Trophoblast cell (in vitro differentiated cells and primary cell): ENCODE results near the gene SMAD3.

Source experiments
- DNase-seq, 2 donors: peaks; one replicate each; pipeline ENCODE4 v3.0.0-alpha.2; 2016
- H2AFZ ChIP-seq: 2 replicates; pipeline ENCODE4 v1.6.1; 2013; ENCODE audit warnings: low read length, moderate library complexity, mild to moderate bottlenecking; ENCODE audit not compliant: insufficient read depth, poor library complexity
- H2AK5ac ChIP-seq: 2 replicates; pipeline ENCODE4 v1.6.1; 2013; ENCODE audit warnings: mild to moderate bottlenecking, low read length
- H2BK120ac ChIP-seq: 2 replicates; pipeline ENCODE4 v1.6.1; 2013; ENCODE audit warnings: low read length, mild to moderate bottlenecking, moderate library complexity; ENCODE audit not compliant: insufficient read depth, poor library complexity
- H2BK12ac ChIP-seq: 2 replicates; pipeline ENCODE4 v1.6.1; 2013; ENCODE audit warnings: mild to moderate bottlenecking, low read length, moderate library complexity
- H2BK5ac ChIP-seq: 2 replicates; pipeline ENCODE4 v1.6.1; 2013; ENCODE audit warnings: low read length, low read depth, moderate library complexity, mild to moderate bottlenecking; ENCODE audit not compliant: poor library complexity
- H3K14ac ChIP-seq: 2 replicates; pipeline ENCODE4 v1.6.1; 2013; ENCODE audit warnings: mild to moderate bottlenecking, low read length
- H3K18ac ChIP-seq: 2 replicates; pipeline ENCODE4 v1.6.1; 2013; ENCODE audit warnings: mild to moderate bottlenecking, low read length
- H3K23ac ChIP-seq: 2 replicates; pipeline ENCODE4 v1.6.1; 2013; ENCODE audit warnings: low read length
- H3K27ac ChIP-seq: 2 replicates; pipeline ENCODE4 v1.5.1; 2013; ENCODE audit warnings: low read depth, mild to moderate bottlenecking, inconsistent platforms, low read length, moderate library complexity
- H3K27me3 ChIP-seq: 2 replicates; pipeline ENCODE4 v1.6.1; 2013; ENCODE audit warnings: inconsistent platforms, mild to moderate bottlenecking, low read length, moderate library complexity; ENCODE audit not compliant: insufficient read depth
- H3K36me3 ChIP-seq, 2 experiments: 1 replicate in 1 of 2; 2 replicates in 1 of 2; pipeline ENCODE4 v1.6.1; 2013; ENCODE audit warnings: low read length in 2 of 2, mild to moderate bottlenecking in 2 of 2, moderate library complexity in 1 of 2; ENCODE audit not compliant: insufficient read depth in 2 of 2, control insufficient read depth in 1 of 2
- H3K4ac ChIP-seq: 2 replicates; pipeline ENCODE4 v1.6.1; 2013; ENCODE audit warnings: low read depth, mild to moderate bottlenecking, low read length, moderate library complexity
- H3K4me1 ChIP-seq, 2 experiments: 1 replicate in 1 of 2; 2 replicates in 1 of 2; pipeline ENCODE4 v1.6.1; 2013; ENCODE audit warnings: low read length in 2 of 2, mild to moderate bottlenecking in 2 of 2, moderate library complexity in 1 of 2; ENCODE audit not compliant: insufficient read depth in 2 of 2, control insufficient read depth in 1 of 2
- H3K4me2 ChIP-seq: 2 replicates; pipeline ENCODE4 v1.6.1; 2013; ENCODE audit warnings: inconsistent platforms, mild to moderate bottlenecking, low read length, moderate library complexity
- H3K4me3 ChIP-seq: 2 replicates; pipeline ENCODE4 v1.5.1; 2013; ENCODE audit warnings: mild to moderate bottlenecking, low read depth, low read length, inconsistent platforms
- H3K79me1 ChIP-seq: one replicate; pipeline ENCODE4 v1.6.1; 2013; ENCODE audit warnings: low read length
- H3K79me2 ChIP-seq: 2 replicates; pipeline ENCODE4 v1.6.1; 2013; ENCODE audit warnings: low read length, mild to moderate bottlenecking; ENCODE audit not compliant: control insufficient read depth, insufficient read depth, poor library complexity
- H3K9ac ChIP-seq: 2 replicates; pipeline ENCODE4 v1.6.1; 2013; ENCODE audit warnings: mild to moderate bottlenecking, low read length
- H3K9me3 ChIP-seq: 2 replicates; pipeline ENCODE4 v1.6.1; 2013; ENCODE audit warnings: low read depth, mild to moderate bottlenecking, control low read depth, inconsistent platforms, low read length; ENCODE audit not compliant: insufficient read depth
- H4K12ac ChIP-seq: 2 replicates; pipeline ENCODE4 v1.6.1; 2013; ENCODE audit warnings: low read depth, mild to moderate bottlenecking, low read length, moderate library complexity
- H4K8ac ChIP-seq: 2 replicates; pipeline ENCODE4 v1.6.1; 2013; ENCODE audit warnings: low read depth, mild to moderate bottlenecking, low read length, moderate library complexity
- H4K91ac ChIP-seq: one replicate; pipeline ENCODE4 v1.6.1; 2013; ENCODE audit warnings: low read depth, mild to moderate bottlenecking, low read length, moderate library complexity
- WGBS: extraction: QIAGEN DNeasy Blood & Tissue Kit; methylation state at CpG from one replicate; pipeline ENCODE4 v1.1.7; 2013; ENCODE audit warnings: missing lambda C conversion rate; ENCODE audit not compliant: insufficient read length, insufficient coverage; ENCODE audit errors: extremely low coverage; 5-methylcytosine and 5-hydroxymethylcytosine counted together

The SMAD3 gene

GRCh38 chr15:67109141-67110034, 44.0 kb downstream of the SMAD3 start:
- peak overlapping the region; percentile 29 for H2BK12ac ChIP-seq
- peaks cover 38 to 48% of the 10 kb centered on the region in 2 experiments for H3K4me1 ChIP-seq
- H4K12ac ChIP-seq: no peak overlapping the region
- no peaks in the 10 kb centered on the region for H3K9me3 ChIP-seq
- H3K4me3 ChIP-seq: no peak overlapping the region
- H3K79me2 ChIP-seq: no peaks in the 10 kb centered on the region
- no peak overlapping the region for H3K4me2 ChIP-seq
- DNase-seq: peak; percentile 70 to 97
- peak overlapping the region; percentile 26 for H3K4ac ChIP-seq
- no peak overlapping the region for H3K23ac ChIP-seq
- no peak overlapping the region for H2AFZ ChIP-seq
- H2AK5ac ChIP-seq: no peak overlapping the region
- peak overlapping the region; percentile 18 for H4K8ac ChIP-seq
- no peak overlapping the region for H2BK120ac ChIP-seq
- H3K79me1 ChIP-seq: peaks cover 20% of the 10 kb centered on the region
- no peak overlapping the region for H3K14ac ChIP-seq
- H2BK5ac ChIP-seq: no peak overlapping the region
- WGBS: no CpG with 5 or more reads among the region's 18 CpGs
- peak overlapping the region; percentile 12 for H3K18ac ChIP-seq
- H3K27ac ChIP-seq: no peak overlapping the region
- H3K27me3 ChIP-seq: no peaks in the 10 kb centered on the region
- H3K36me3 ChIP-seq: no peaks in the 10 kb centered on the region
- H4K91ac ChIP-seq: no peak overlapping the region
- H3K9ac ChIP-seq: no peak overlapping the region

DNA sequence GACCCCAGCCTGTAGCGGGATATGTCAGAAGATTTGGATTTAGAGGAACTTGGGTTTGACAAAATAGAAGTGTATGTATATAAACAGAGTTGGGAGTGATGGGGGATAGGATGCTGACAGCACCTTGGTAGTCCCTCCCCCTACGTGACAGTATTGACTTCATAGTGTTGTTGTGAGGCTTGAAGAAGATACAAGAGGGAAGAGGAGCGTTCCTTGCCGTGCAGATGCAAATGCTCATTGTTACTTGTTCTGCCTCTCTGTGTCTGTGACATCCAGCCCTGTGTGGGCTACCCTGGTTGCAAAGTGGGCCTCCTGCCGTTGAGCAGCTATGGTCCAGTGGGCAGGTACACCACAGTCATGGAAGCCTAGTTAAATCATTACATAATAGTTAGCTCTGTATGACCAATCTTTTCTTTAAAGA, 45.0 kb downstream of the SMAD3 start:
- no peak overlapping the region for H2BK5ac ChIP-seq
- H3K4ac ChIP-seq: peak overlapping the region; percentile 29
- peaks cover 37 to 48% of the 10 kb centered on the region in 2 experiments for H3K4me1 ChIP-seq
- H4K8ac ChIP-seq: no peak overlapping the region
- no peak overlapping the region for H3K14ac ChIP-seq
- H2AK5ac ChIP-seq: peak overlapping the region; percentile 27
- no peak overlapping the region for H3K9ac ChIP-seq
- H3K23ac ChIP-seq: no peak overlapping the region
- H4K91ac ChIP-seq: no peak overlapping the region
- peaks cover 20% of the 10 kb centered on the region for H3K79me1 ChIP-seq
- H3K36me3 ChIP-seq: no peaks in the 10 kb centered on the region
- no peak overlapping the region for H2BK120ac ChIP-seq
- no CpG with 5 or more reads among the region's 5 CpGs for WGBS
- no peaks in the 10 kb centered on the region for H3K27me3 ChIP-seq
- no peak overlapping the region for H4K12ac ChIP-seq
- no peaks in the 10 kb centered on the region for H3K9me3 ChIP-seq
- no peak overlapping the region for H3K18ac ChIP-seq
- H3K4me3 ChIP-seq: peak overlapping the region; percentile 2
- no peak overlapping the region for H2BK12ac ChIP-seq
- no peaks in the 10 kb centered on the region for H3K79me2 ChIP-seq
- no peak for DNase-seq
- no peak overlapping the region for H3K27ac ChIP-seq
- H3K4me2 ChIP-seq: no peak overlapping the region
- H2AFZ ChIP-seq: no peak overlapping the region

DNA sequence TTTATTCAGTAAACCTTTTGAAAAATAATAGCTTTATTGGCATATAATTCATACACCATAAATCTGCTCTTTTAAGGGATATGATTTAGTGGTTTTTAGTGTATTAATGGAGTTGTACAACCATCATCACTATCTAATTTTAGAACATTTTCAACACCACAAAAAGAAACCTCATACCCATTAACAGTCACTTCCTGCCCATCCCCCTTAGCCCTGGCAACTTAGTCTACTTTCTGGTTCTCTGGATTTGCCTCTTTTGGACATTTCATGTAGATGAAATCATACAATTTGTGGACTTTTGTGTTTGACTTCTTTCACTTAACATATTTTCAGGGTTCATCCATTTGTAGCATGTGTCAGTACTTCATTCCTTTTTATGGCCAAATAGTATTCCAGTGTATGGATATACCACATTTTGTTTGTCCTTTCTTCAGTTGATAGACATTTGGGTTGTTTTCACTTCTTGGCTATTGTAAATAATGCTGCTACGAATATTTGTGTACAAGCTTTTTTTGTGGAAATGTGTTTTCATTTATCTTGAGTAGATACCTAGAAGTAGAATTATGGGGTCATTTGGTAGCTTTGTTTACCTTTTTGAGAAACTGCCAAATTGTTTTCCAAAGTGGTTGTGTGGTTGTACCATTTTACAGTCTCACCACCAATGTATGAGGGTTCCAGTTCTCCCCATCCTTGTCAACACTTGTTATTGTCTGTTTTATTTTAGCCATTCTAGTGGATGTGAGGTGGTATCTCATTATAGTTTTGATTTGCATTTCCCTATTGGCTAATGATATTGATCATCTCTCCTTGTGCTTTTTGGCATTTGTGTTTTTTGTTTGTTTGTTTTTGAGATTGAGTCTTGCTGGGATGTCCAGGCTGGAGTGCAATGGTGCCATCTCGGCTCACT, 45.8 kb downstream of the SMAD3 start:
- Histone ChIP-seq H3K79me2 (no peaks in the 10 kb centered on the region), H3K23ac (no peak overlapping the region), H4K12ac (no peak overlapping the region), H2BK12ac (no peak overlapping the region), H3K4me3 (no peak overlapping the region), H4K91ac (no peak overlapping the region), H3K14ac (no peak overlapping the region), H2BK120ac (no peak overlapping the region), H2AK5ac (no peak overlapping the region), H3K9ac (no peak overlapping the region), H2AFZ (no peak overlapping the region), H3K79me1 (peaks cover 14% of the 10 kb centered on the region), H3K27me3 (no peaks in the 10 kb centered on the region), H3K9me3 (no peaks in the 10 kb centered on the region), H3K4ac (no peak overlapping the region), H3K36me3 (no peaks in the 10 kb centered on the region), H4K8ac (no peak overlapping the region), H3K18ac (no peak overlapping the region), H3K4me2 (no peak overlapping the region), H2BK5ac (no peak overlapping the region), H3K27ac (no peak overlapping the region), H3K4me1 (peaks cover 35 to 46% of the 10 kb centered on the region in 2 experiments)
- DNase-seq: no peak
- WGBS: no CpG with 5 or more reads among the region's 2 CpGs

GRCh38 chr15:67114046-67114445, 48.6 kb downstream of the SMAD3 start:
- Histone ChIP-seq H3K4me1 (peaks cover 35 to 45% of the 10 kb centered on the region in 2 experiments), H2AFZ (no peak overlapping the region), H3K27ac (no peak overlapping the region), H3K27me3 (no peaks in the 10 kb centered on the region), H3K9ac (no peak overlapping the region), H3K23ac (no peak overlapping the region), H2BK120ac (no peak overlapping the region), H3K4me3 (no peak overlapping the region), H3K79me2 (no peaks in the 10 kb centered on the region), H3K4ac (no peak overlapping the region), H2AK5ac (no peak overlapping the region), H2BK12ac (no peak overlapping the region), H3K14ac (no peak overlapping the region), H3K18ac (no peak overlapping the region), H3K79me1 (peaks cover 7% of the 10 kb centered on the region), H2BK5ac (no peak overlapping the region), H3K9me3 (no peaks in the 10 kb centered on the region), H4K8ac (no peak overlapping the region), H3K36me3 (peaks cover 0 to 5% of the 10 kb centered on the region in 2 experiments), H3K4me2 (no peak overlapping the region), H4K12ac (no peak overlapping the region), H4K91ac (no peak overlapping the region)
- DNase-seq: no peak
- WGBS: no CpG with 5 or more reads among the region's 8 CpGs
